Skeletal muscle cell (primary cell): ENCODE data around the gene MACIR.
"Not testable (repeated sequence)": the region's sequence is repeated elsewhere in the genome, so short reads cannot be mapped to it uniquely, and the experiment has no call there.

Experiments used
- DNase-seq: peaks from one replicate; pipeline ENCODE4 v3.0.0-alpha.2; 2010; ENCODE audit warnings: low read depth
- H3K4me3 ChIP-seq: 2 replicates; pipeline ENCODE4 v1.5.1; 2011; ENCODE audit warnings: low read depth, mild to moderate bottlenecking, control low read depth, low read length, moderate library complexity

Gene MACIR

GRCh38 chr5:103258368-103258956 lies at the start of gene MACIR:
MACIR (plus strand) TSS chr5:103258763; CDS start chr5:103275920, 17,157 bp downstream.
- peak; percentile 94 for DNase-seq
- peak within 1 kb of the TSS; percentile 96 for H3K4me3 ChIP-seq

- no peak for DNase-seq
Measured at GRCh38 chr5:103209065-103209464, 49.5 kb upstream of the MACIR start.

GRCh38 chr5:103210952-103211351 lies 47.6 kb upstream of the MACIR start:
- no peak for DNase-seq
- no peak overlapping the region for H3K4me3 ChIP-seq

More at GRCh38 chr5:103209065-103209464, 49.5 kb upstream of the MACIR start:
- no peak overlapping the region for H3K4me3 ChIP-seq

GRCh38 chr5:103211576-103212561 lies 46.7 kb upstream of the MACIR start:
- H3K4me3 ChIP-seq = no peak overlapping the region
- DNase-seq = peak; percentile 38

- no peak for DNase-seq
Measured at GRCh38 chr5:103216137-103216536, 42.4 kb upstream of the MACIR start.

GRCh38 chr5:103216697-103217096 lies 41.9 kb upstream of the MACIR start:
- DNase-seq = no peak
- no peak overlapping the region for H3K4me3 ChIP-seq

More at GRCh38 chr5:103216137-103216536, 42.4 kb upstream of the MACIR start:
- H3K4me3 ChIP-seq = no peak overlapping the region

GRCh38 chr5:103217101-103217500 lies 41.5 kb upstream of the MACIR start:
- no peak overlapping the region for H3K4me3 ChIP-seq
- DNase-seq = no peak

GRCh38 chr5:103218164-103218563 lies 40.4 kb upstream of the MACIR start:
- DNase-seq = no peak
- H3K4me3 ChIP-seq = no peak overlapping the region

GRCh38 chr5:103219074-103219473 lies 39.5 kb upstream of the MACIR start:
- H3K4me3 ChIP-seq, DNase-seq: not testable (repeated sequence)

- no peak overlapping the region for H3K4me3 ChIP-seq
- no peak for DNase-seq
Measured at GRCh38 chr5:103223031-103223955, 35.3 kb upstream of the MACIR start.

- DNase-seq = peak; percentile 31
- H3K4me3 ChIP-seq = no peak overlapping the region
Measured at GRCh38 chr5:103224118-103224893, 34.3 kb upstream of the MACIR start.

- DNase-seq = no peak
- H3K4me3 ChIP-seq = no peak overlapping the region
Measured at GRCh38 chr5:103224894-103225246, 33.7 kb upstream of the MACIR start.

- DNase-seq = no peak
- H3K4me3 ChIP-seq = no peak overlapping the region
Measured at GRCh38 chr5:103228061-103228460, 30.5 kb upstream of the MACIR start.

- DNase-seq = no peak
- H3K4me3 ChIP-seq = no peak overlapping the region
Measured at GRCh38 chr5:103228588-103228987, 30.0 kb upstream of the MACIR start.

- no peak for DNase-seq
- no peak overlapping the region for H3K4me3 ChIP-seq
Measured at GRCh38 chr5:103232393-103232999, 26.1 kb upstream of the MACIR start.

GRCh38 chr5:103234239-103234975 lies 24.2 kb upstream of the MACIR start:
- H3K4me3 ChIP-seq = no peak overlapping the region
- DNase-seq = no peak

GRCh38 chr5:103235891-103236290 lies 22.7 kb upstream of the MACIR start:
- DNase-seq = no peak
- no peak overlapping the region for H3K4me3 ChIP-seq

- no peak for DNase-seq
- H3K4me3 ChIP-seq = no peak overlapping the region
Measured at GRCh38 chr5:103237778-103238177, 20.8 kb upstream of the MACIR start.
